ENCODE measurements around the gene STK32A. TPM values are rescaled to one million over a fixed set of nuclear protein-coding genes. Genes with fewer than 3 reads are reported as not detected.

STK32A gene
- total RNA-seq: 1 to 10 TPM in 1 of 4 donors, under 1 TPM in 2, not detected in 1; 0.51 to 2.0 (median 0.97) TPM

- Histone ChIP-seq H3K4me3 (peak within 1 kb of the TSS; percentile 40 to 60), H3K27ac (peak within 1 kb of the TSS; percentile 49 to 83), H3K4me1 (no peaks in the 10 kb centered on the region), H3K27me3 (no peaks in the 10 kb centered on the region), H3K36me3 (no peaks in the 10 kb centered on the region), H3K9me3 (no peaks in the 10 kb centered on the region)
- DNase-seq: peak; percentile 36 to 60
- intact Hi-C loops (cut with DNase I; ENCODE audit: low total_unique reads): no loop called here
- no peak for TF ChIP-seq POLR2A (IDR thresholded peaks at IDR 0.05)
- TF ChIP-seq CTCF (IDR thresholded peaks at IDR 0.05): no peak
Measured at GRCh38 chr5:147234825-147235635, at the start of gene STK32A. Gene STK32A (plus strand): TSS chr5:147235026. CDS start chr5:147239635, 4,609 bp downstream.

GRCh38 chr5:147187099-147187540 is 47.7 kb upstream of the STK32A start:
- no peak overlapping the region for H3K27ac ChIP-seq
- H3K9me3 ChIP-seq: no peaks in the 10 kb centered on the region
- H3K4me3 ChIP-seq: no peak overlapping the region
- no peak for TF ChIP-seq CTCF (IDR thresholded peaks at IDR 0.05)
- TF ChIP-seq POLR2A (IDR thresholded peaks at IDR 0.05): no peak
- no peaks in the 10 kb centered on the region for H3K36me3 ChIP-seq
- no peaks in the 10 kb centered on the region for H3K27me3 ChIP-seq
- intact Hi-C loops (cut with DNase I; ENCODE audit: low total_unique reads): no loop called here
- no peaks in the 10 kb centered on the region for H3K4me1 ChIP-seq
- DNase-seq: no peak

- no peak overlapping the region for H3K27ac ChIP-seq
- intact Hi-C loops (cut with DNase I; ENCODE audit: low total_unique reads): no loop called here
- DNase-seq: peak; percentile 18 to 32
Measured at GRCh38 chr5:147188200-147189108, 46.4 kb upstream of the STK32A start.

GRCh38 chr5:147189109-147189424 is 45.8 kb upstream of the STK32A start:
- Histone ChIP-seq H3K4me3 (no peak overlapping the region), H3K27ac (no peak overlapping the region), H3K9me3 (no peaks in the 10 kb centered on the region), H3K36me3 (no peaks in the 10 kb centered on the region), H3K27me3 (no peaks in the 10 kb centered on the region), H3K4me1 (no peaks in the 10 kb centered on the region)
- intact Hi-C loops (cut with DNase I; ENCODE audit: low total_unique reads): no loop called here
- no peak for TF ChIP-seq POLR2A (IDR thresholded peaks at IDR 0.05)
- TF ChIP-seq CTCF (IDR thresholded peaks at IDR 0.05): no peak
- no peak for DNase-seq

More at GRCh38 chr5:147188200-147189108, 46.4 kb upstream of the STK32A start:
- Histone ChIP-seq H3K27me3 (no peaks in the 10 kb centered on the region), H3K9me3 (no peaks in the 10 kb centered on the region), H3K36me3 (no peaks in the 10 kb centered on the region), H3K4me1 (no peaks in the 10 kb centered on the region), H3K4me3 (no peak overlapping the region)
- TF ChIP-seq POLR2A (IDR thresholded peaks at IDR 0.05): no peak
- peak; percentile 69 to 80 (median 73) for TF ChIP-seq CTCF (IDR thresholded peaks at IDR 0.05)

GRCh38 chr5:147190331-147190730 is 44.5 kb upstream of the STK32A start:
- Histone ChIP-seq H3K36me3 (no peaks in the 10 kb centered on the region), H3K9me3 (no peaks in the 10 kb centered on the region), H3K4me3 (no peak overlapping the region), H3K4me1 (no peaks in the 10 kb centered on the region), H3K27ac (no peak overlapping the region), H3K27me3 (no peaks in the 10 kb centered on the region)
- TF ChIP-seq CTCF (IDR thresholded peaks at IDR 0.05): no peak
- no peak for TF ChIP-seq POLR2A (IDR thresholded peaks at IDR 0.05)
- DNase-seq: no peak
- intact Hi-C loops (cut with DNase I; ENCODE audit: low total_unique reads): no loop called here

All from uterus (tissue), 4 donors.